CD4-positive, alpha-beta T cell treated with Interleukin-15 for 1 hour (primary cell): Measurements from ENCODE around the gene ABHD10.

Experiments used
- DNase-seq: peaks from one replicate; pipeline ENCODE4 v3.0.0-alpha.2; 2020

Gene ABHD10

DNA sequence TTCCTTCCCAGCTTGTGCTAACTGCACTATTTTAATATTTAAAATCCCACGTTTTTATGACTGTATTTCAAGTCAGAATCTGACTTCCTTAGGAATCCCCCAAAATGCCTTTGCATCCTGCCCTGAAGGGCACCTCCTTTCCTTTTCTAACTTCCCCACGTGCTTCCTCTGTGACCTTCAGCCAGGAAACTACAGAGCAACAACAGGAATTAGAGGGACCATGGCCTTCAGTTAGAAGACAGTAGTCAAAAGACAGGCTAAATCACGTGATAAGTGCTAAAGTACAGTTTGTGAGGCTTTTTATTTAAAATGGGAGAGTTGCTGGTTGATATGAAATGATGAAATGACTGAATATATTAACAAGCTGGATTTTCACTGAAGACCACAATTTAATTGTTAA, 11.8 kb upstream of the ABHD10 start:
- DNase-seq, result no peak

DNA sequence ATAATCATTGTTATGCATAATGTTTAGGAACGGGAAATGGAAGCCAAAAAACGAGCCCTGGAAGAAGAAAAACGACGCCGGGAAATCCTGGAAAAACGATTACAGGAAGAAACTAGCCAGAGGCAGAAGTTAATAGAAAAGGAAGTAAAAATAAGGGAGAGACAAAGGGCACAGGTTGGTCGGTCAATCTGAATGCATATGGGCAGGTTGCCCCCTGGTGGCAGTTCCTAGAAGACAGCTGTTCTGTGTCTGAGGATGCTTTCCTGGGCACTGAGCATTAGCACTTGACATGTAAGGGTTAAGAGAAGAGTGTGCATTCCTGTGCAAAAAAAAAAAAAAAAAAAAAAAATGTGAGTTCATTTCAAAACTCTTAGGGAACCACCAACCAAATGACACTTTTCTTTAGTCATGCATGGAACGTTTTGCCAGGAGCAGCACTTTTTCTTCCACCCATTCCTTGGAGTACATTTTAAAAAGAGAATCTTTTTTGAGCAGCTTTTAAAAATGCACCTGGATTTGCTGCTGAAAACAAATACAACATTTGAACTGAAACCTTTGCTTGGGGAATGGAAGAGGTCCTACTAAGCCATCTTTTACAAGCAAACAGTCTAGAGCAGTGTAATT, 11.1 kb upstream of the ABHD10 start:
- DNase-seq, result peak; percentile 73

DNA sequence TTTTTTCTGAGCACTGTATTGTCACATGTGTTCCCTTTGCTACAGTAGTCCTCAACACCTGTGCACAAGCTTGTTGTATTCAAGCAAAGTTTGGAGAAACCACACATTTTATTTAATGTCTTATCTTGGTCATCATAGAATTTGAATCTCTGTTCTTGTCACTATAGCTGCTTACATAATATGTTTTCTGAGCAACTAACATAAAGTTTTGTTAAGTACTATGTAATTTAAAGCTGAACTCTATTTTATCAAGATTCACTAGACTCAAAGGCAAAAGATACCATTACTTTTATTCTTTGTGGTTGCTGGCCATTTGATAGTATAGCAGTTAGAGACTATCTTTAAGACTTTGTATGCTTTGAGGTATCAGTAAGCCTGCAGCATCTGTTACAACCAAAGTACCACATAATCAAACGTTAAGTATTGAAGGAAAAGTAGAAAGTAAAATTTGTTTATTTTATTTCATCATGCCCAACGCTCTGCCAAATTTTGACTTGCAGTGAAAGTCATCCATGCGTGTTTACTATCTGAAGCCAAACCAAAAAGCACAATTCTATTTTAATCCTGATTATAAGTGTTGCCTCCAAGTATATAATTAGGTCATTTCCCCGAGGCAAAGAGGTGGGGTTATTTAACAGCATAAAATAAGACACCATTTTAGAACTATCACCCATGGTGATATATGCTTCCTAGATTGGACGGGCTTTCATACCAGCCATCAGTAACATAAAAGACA, 10.3 kb upstream of the ABHD10 start:
- DNase-seq, result no peak

DNA sequence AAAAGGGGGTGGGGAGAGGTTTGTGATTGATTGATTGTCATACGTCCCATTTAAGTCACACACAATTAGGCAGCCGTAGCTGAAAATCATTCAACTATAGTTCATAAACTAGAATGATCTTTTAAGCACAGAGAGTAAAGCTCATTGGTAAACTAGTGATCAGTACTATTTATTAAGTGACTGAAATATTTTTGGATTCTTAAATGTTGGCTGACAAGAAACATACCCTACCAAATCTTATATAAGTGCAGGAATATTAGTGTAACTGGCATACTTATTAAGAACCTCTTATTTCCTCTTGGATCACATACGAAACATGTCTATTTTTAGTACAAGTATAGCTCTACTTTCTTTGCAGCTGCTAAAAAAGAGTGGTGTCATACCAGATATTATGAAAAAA, 8.4 kb upstream of the ABHD10 start:
- DNase-seq, result no peak

DNA sequence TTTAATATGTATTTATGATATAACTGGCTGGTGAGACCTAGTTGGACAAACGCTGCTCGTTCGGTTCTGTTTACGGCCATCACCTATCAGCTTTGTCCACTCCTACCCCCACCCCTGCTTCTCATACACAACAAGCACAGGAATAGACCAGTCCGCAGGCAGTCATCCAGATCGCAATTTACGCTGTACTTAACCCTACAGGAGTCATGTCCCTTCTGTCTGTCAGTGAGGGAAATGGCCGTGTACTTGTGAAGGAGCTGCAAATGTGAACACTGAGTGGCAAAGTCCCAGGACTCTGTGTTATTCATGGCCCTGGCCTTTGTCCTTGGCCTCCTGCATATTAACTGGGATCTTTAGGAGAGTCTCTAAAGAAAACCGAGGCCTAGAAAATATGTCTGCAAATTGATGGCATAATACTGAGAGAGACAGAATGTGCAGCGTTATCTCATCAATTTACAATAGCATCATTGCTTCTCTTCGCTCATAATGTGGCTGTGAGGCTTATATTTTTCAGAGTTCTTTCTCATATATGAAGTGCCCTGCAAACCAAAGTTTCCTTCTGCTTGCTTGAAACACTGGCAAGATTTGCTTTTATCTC, 7.2 kb upstream of the ABHD10 start:
- DNase-seq, result no peak

DNA sequence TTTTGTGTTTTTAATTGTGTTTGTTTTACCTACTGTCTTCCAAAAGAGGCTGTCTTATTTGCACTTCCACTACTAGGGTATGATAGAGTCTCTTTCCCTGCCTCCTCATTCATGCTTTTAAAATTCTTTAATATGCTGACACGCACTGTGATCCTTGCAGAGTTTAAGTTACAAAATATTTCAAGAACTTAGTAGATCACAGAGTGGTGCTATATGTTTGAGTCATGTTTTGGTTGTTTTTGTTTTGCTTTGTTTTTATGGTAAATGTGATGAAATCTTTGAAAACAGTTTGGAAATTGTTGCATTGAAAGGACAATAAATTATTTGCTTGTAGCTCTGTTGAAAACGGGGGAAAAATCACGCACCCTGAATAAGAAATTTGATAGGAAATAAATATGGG, 5.9 kb upstream of the ABHD10 start:
- DNase-seq, result no peak

DNA sequence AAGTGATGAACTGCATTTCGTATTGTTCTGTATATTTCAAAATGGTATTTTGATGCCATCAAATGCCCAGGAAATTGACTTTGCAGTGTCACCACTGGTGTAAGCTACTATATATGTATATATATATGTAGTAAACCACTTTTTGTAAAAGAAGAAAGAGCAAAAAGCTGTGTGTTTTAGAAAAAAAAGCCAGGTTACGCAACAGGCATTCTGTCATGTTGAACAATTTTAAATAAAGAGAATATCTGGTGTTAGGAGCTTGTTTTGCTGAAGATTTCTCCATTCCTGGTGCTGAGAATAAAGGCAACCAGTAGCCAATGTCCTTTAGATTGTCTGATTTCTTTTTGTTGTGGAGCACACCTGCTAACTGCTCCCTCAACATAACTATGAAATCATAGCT, 3.7 kb upstream of the ABHD10 start:
- no peak for DNase-seq

DNA sequence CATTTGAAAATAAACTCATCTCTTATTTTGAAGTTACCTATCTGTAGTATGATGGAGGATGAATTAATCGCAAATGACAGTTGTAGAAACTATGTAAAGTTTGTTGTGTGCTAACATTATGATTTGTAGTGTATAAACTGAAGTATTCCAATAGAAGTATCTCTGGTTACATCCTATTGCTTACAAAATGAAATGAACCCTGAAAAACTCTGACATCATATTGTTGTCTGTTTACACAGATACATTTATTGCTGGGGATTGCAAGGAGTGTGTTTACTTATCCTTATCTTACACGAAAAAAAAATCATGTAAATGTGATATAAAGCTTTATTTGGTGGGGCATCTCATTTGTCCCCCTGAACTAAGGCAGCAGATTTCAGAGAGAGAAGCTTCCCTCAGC, 2.6 kb upstream of the ABHD10 start:
- no peak for DNase-seq

DNA sequence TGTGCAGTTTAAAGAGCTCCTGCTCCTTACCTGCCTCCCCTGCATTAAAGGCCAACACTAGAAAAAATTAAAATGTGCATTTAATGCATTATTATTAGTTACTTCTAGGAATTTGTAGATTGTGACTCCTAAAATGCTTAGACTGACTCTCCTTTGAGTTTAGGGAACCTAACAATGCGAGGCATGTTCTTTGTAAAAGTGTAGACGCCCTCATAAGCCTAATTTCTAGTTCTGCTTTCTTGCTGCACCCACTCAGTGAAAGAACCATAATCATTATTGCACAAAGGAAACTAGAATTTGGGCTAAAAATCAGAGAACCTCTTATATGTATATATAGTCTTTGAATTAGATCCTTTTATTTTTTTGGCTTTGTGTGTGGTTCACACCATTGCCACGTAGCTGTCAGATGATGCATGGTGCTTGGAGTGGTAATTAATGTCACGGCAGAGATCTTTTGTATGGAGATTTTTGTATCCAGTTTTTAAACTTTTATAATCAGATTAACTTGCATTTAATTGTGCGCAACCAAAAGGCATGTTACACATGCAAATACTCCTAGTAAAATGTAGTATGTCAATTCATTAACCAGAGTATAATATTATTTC, 710 bp downstream of the ABHD10 start:
- no peak for DNase-seq

DNA sequence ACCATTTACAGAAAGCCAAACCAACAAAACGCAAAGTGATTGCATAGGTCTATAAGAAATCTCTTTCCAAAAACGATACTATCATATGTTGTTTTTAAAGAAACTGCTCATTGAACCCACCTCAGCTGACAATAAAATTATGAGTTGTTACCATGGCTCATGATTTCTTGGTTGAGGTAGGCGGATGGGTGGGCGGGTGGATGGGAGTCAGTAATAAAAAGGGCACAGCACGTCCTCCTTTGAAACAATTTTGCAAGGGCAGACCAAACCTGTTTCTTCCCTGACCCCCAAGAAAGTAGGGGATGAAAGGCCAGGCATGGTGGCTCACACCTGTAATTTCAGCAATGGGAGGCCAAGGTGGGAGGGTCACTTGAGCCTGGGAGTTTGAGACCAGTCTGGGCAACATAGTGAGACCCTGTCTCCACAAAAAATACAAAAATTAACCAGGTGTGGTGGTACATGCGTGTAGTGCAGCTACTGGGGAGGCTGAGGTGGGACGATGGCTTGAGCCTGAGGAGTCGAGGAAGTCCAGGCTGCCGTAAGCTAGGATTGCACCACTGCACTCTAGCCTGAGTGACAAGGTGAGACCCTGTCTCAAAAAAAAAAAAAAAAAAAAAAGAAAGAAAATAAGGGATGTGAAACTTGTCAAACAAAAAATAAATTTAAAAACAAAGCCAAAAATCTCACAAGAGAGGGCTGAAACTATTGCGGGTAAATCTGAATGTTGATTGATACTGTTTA, 2.1 kb downstream of the ABHD10 start:
- no peak for DNase-seq

DNA sequence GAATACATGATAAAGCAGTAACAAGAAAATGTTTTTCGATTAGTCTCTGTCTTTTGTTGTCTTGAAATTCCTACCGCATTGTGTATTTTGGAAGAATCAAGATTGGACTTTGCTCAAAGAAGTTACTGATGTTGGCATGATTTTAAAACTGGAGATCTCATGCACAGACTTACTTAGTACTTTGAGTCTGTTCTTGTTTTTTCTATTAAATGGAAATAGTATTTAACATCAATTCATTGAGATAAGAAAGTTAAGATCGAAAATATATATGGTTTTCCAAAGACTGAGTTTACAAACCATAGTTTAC, 2.6 kb downstream of the ABHD10 start:
- no peak for DNase-seq

DNA sequence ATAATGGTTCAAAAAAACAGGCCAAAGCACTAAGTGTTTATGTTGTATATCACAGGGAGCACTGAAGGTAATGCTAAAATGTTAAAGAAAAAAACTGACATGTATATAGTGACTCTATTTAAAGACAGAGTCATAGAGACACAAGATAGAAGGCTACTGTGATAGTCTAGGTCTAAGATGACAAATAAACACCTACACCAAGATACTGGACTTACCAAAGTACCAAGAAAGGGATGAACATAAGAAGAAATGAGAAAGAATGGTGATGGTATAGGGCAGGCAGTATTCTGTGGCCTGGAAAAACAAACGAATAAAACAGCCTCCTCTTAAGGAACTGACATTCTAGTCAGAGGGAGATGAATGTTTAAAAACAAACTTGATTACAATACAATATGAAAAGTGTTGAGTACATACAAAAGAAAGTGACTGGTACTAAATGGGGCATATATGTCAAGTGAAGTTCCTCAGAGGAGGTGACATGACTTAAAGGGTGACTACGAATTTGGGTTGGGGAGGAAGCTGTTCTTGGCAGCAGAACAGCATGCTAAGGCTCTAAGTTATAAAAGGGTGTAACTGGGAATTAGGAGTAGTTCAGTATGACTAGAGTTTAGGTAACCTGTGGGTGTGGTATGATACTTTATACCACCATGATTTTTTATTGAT, 5.9 kb downstream of the ABHD10 start:
- no peak for DNase-seq

DNA sequence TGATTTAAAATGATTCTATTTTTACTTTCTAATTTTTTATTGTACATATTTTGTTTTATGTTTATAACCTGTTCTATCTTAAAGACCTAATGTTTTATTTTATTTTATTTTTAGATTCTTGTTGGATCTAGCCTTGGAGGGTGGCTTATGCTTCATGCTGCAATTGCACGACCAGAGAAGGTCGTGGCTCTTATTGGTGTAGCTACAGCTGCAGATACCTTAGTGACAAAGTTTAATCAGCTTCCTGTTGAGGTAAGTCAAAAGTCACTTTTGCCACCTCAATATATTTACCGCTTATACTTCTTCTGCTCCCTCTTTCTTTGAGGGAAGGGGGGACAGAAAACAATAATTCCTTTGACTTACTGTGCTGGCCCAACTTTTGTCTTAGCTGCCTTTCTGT, 8.0 kb downstream of the ABHD10 start:
- DNase-seq, result no peak

DNA sequence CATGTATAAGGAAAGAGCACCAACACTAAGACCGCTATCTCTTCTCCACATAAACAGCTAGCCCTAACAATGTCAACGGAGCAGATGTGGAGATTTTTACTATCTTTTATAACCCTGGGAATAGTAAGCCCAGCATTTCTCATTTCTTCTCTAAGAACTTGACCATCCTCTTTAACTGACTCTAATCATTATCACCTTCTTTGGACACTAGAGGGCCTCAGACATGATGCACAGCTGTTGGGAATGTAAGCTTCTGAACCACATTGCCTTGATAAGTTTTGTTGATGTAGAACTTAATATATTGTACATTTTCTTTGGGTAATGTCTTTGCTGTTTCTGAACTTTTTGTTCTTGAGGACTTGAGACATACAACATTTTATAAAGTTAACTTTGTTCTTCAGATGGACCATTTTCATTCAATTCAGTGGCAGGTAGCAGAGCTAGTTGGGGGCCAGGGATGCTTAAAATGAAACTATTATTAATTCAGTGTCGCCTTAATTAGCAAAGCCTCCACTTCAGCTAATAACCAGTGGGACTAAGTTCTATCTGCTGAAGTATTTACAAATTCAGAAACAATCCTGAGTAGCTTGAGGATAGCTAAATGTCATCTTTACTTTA, 10.3 kb downstream of the ABHD10 start:
- no peak for DNase-seq

DNA sequence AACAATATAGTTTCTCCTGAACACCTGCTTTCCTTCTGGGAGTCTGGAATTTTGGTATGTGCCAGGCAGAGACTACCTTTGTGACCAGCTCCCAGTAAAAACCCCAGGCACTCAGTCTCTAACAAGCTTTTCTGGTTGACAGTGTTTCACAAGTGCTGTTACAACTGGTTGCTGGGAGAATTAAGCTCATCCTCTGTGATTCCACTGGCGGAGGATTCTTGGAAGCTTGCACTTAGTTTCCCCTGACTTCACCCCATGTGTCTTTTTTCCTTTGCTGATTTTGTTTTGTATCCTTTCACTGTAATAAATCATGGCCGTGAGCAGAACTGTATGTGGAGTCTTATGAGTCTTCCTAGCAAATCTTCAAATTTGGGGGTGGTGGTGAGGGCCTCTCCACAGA, 14.2 kb downstream of the ABHD10 start:
- DNase-seq, result no peak

DNA sequence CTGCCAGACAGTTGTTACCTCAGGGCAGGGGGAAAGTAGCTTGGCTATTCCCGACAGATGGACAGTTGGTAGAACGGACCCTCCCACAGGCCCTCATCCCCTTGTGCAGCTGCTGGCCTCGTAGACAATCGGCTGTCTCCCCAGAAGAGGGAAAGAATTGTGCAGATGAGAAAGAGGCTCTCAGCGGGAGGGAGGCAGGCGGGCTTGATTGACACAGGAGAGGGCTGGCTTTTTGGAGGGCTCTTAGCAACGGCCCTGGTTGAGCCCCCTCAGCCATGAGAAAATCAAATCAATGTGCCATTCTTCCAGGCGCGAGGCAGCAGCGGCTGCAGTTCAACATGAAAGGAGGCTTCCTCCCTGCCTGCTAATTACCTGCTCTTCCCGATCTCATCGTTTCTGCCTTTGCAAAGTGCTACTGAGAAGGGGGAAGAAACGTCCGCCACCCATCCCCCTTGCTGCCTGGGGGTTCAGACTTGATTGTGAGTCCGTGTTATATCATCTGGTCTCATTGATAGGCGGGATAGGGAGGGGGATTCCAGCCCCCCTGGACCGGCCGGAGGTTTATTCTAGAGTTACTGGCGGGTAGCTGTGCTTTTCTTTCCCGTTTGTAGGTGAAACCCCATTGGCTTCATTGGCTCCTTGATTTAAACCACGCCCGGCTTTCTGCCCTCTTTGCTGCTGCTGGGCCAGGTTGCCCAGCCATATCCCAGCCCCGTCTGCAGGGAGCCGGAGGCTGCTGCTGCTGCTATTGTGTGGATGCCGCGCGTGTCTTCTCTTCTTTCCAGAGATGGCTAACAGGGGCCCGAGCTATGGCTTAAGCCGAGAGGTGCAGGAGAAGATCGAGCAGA, 20.0 kb downstream of the ABHD10 start, which contains the start of gene TAGLN3:
TSS of gene TAGLN3 (plus strand) at position 287 of the 848 bp plus-strand sequence. CDS start at position 788, 501 bp downstream.
- DNase-seq, result no peak

DNA sequence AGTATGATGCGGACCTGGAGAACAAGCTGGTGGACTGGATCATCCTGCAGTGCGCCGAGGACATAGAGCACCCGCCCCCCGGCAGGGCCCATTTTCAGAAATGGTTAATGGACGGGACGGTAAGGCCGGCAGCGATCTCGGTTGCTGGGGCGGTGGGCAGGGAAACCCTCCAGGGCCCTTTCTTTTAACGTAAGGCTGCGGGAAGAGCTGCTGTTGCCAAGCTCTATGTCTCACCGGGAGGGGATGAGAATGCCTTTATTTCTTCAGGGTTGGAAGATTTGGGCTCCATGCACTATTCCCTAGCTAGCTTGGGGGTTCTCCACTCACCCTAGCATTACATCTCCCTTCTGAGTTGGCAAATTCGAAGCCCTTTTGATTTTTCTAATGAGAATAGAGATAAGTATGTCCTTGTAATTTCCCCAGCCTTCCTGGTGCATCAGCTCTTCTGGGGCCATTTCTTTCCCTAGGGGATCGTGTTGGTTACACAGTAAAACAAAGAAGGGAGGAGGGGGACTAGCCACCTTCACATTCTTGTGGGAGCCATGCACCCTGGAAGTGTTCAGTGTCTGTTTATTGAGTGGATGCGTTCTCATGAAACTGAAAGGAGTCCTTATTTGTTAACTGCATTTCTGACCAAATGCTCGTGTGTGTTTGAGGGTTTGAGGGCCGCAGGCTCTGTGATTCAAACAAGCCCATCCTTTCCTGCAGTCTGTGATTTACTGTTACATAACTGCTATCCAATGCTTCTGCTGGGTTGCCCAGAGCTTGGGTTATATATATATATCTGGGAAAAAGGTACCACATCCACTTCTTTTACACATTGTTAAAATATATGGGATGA, 20.9 kb downstream of the ABHD10 start:
- no peak for DNase-seq

DNA sequence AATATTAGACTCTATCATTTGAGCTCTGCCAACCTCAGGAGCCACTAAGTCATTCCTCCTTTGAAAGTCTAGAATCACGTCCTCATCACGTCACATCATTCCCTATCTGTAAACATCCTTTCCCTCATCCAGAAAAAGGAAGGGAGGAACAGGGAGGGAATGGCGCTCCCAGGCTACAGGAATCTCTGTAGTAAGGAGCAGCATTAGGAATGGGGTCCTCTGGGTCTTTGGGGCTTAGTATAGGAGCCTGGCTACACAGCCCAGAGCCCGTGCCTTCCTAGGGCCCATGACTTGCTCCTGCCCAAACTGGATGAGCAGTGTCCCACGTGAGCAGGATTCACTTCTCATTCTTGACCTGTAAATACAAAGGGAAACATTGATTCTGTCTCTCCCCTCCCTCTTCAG, 21.5 kb downstream of the ABHD10 start:
- DNase-seq, result no peak

DNA sequence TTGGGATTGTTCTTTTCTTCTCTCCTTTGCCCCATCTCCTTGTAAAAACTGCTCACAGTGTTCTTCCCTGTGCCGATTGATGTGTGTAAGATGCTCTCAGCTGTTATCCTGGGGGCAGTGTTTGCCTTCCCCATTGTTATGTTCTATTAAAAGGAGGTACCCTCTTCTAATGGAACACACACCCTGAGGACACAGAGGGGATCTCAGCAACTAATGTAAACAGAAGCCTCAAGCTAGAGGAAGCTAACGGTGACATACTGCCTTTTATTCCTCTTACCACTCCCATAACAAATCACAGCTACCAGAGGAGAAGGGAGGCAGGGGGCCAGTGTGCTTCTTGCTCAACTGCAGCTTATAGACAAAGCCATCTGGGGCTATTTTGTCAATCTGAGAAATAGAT, 22.1 kb downstream of the ABHD10 start:
- no peak for DNase-seq

DNA sequence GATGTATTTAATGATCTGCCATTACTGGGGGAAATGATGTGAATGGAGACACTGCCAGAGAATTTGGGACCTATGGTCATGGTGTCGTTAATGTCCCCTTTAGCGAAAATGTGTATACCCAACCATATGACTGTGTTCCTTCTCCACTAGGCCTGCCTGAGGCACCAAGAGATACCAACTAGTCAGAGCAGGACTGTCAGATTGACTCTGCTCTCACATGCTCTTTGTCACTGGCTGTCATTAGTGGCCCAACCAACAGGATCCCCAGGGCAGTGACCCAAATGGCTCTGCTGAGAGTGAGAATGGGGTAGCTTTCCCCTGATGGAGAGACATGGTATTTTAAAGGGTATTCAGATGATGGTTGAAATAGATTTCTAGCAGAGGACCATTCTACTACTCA, 22.7 kb downstream of the ABHD10 start:
- DNase-seq, result no peak
